ENCODE results near the gene FCMR. TPM values are rescaled to one million over a fixed set of nuclear protein-coding genes. Genes with fewer than 3 reads are reported as not detected.

Gene FCMR
- total RNA-seq, 1 donor from 2014 or later = not detected

- FAIRE-seq = no peak
- no peaks in the 10 kb centered on the region for H3K36me3 ChIP-seq (ENCODE audit: control insufficient read depth, insufficient read depth, low read length)
- no peak for TF ChIP-seq CTCF (IDR thresholded peaks at IDR 0.05; ENCODE audit: insufficient read depth, low read length, severe bottlenecking)
- H3K27me3 ChIP-seq (ENCODE audit: control insufficient read depth, insufficient read depth, low read length) = no peaks in the 10 kb centered on the region
- no peak overlapping the region for H3K4me3 ChIP-seq (ENCODE audit: low read depth, low read length)
- peak; percentile 89 for DNase-seq (ENCODE audit: low read depth)
These were observed 54.5 kb downstream of the FCMR start for GRCh38 chr1:206867239-206867638.

GRCh38 chr1:206866062-206866461 lies 55.7 kb downstream of the FCMR start:
- FAIRE-seq = no peak
- DNase-seq (ENCODE audit: low read depth) = peak; percentile 46
- TF ChIP-seq CTCF (IDR thresholded peaks at IDR 0.05; ENCODE audit: insufficient read depth, low read length, severe bottlenecking) = no peak

GRCh38 chr1:206864939-206865671 lies 56.6 kb downstream of the FCMR start, which contains the start of gene IL20:
TSS of gene IL20 (plus strand) at chr1:206865623. CDS start at chr1:206865853, 230 bp downstream.
- Histone ChIP-seq H3K4me3 (ENCODE audit: low read depth, low read length) (no peak within 1 kb of the TSS), H3K27me3 (ENCODE audit: control insufficient read depth, insufficient read depth, low read length) (no peaks in the 10 kb centered on the region), H3K36me3 (ENCODE audit: control insufficient read depth, insufficient read depth, low read length) (no peaks in the 10 kb centered on the region)
- DNase-seq (ENCODE audit: low read depth) (peak; percentile 93), FAIRE-seq (peak; percentile 84)
- TF ChIP-seq CTCF (IDR thresholded peaks at IDR 0.05; ENCODE audit: insufficient read depth, low read length, severe bottlenecking) = peak; percentile 99

More at GRCh38 chr1:206866062-206866461, 55.7 kb downstream of the FCMR start:
- no peaks in the 10 kb centered on the region for H3K27me3 ChIP-seq (ENCODE audit: control insufficient read depth, insufficient read depth, low read length)
- H3K4me3 ChIP-seq (ENCODE audit: low read depth, low read length) = no peak overlapping the region
- no peaks in the 10 kb centered on the region for H3K36me3 ChIP-seq (ENCODE audit: control insufficient read depth, insufficient read depth, low read length)

- DNase-seq (ENCODE audit: low read depth) (peak; percentile 35), FAIRE-seq (no peak)
These were observed 58.5 kb downstream of the FCMR start for GRCh38 chr1:206863266-206863665.

GRCh38 chr1:206860165-206860564 lies 61.6 kb downstream of the FCMR start:
- Histone ChIP-seq H3K4me3 (ENCODE audit: low read depth, low read length) (no peak overlapping the region), H3K27me3 (ENCODE audit: control insufficient read depth, insufficient read depth, low read length) (no peaks in the 10 kb centered on the region), H3K36me3 (ENCODE audit: control insufficient read depth, insufficient read depth, low read length) (no peaks in the 10 kb centered on the region)
- TF ChIP-seq CTCF (IDR thresholded peaks at IDR 0.05; ENCODE audit: insufficient read depth, low read length, severe bottlenecking) = no peak
- no peak for DNase-seq (ENCODE audit: low read depth)
- FAIRE-seq = no peak

More at GRCh38 chr1:206863266-206863665, 58.5 kb downstream of the FCMR start:
- Histone ChIP-seq H3K27me3 (ENCODE audit: control insufficient read depth, insufficient read depth, low read length) (no peaks in the 10 kb centered on the region), H3K4me3 (ENCODE audit: low read depth, low read length) (no peak overlapping the region), H3K36me3 (ENCODE audit: control insufficient read depth, insufficient read depth, low read length) (no peaks in the 10 kb centered on the region)
- no peak for TF ChIP-seq CTCF (IDR thresholded peaks at IDR 0.05; ENCODE audit: insufficient read depth, low read length, severe bottlenecking)
